Muscle layer of duodenum (tissue), 2 donors: ENCODE measurements around the gene TEDC1.

Experiments
- H3K27ac ChIP-seq: one replicate; pipeline ENCODE4 v1.7.0; 2013; ENCODE audit warnings: mild to moderate bottlenecking, low read length
- H3K27me3 ChIP-seq: one replicate; pipeline ENCODE4 v1.7.0; 2013; ENCODE audit warnings: low read depth, mild to moderate bottlenecking, control low read depth, low read length
- H3K36me3 ChIP-seq, 2 donors: one replicate each; pipeline ENCODE4 v1.7.0; 2013; ENCODE audit warnings: low read length in 2 of 2, control low read depth in 1 of 2, mild to moderate bottlenecking in 1 of 2; ENCODE audit not compliant: insufficient read depth in 2 of 2, control insufficient read depth in 1 of 2
- H3K4me1 ChIP-seq, 2 donors: one replicate each; pipeline ENCODE4 v1.7.0; 2013; ENCODE audit warnings: low read length in 2 of 2, mild to moderate bottlenecking in 2 of 2, control low read depth in 1 of 2, moderate library complexity in 1 of 2; ENCODE audit not compliant: insufficient read depth in 2 of 2, control insufficient read depth in 1 of 2
- H3K4me3 ChIP-seq, 2 donors: one replicate each; pipeline ENCODE4 v1.7.0; 2013; ENCODE audit warnings: low read length in 2 of 2, low read depth in 1 of 2, mild to moderate bottlenecking in 1 of 2
- H3K9me3 ChIP-seq, 2 donors: one replicate each; pipeline ENCODE4 v1.7.0; 2013; ENCODE audit warnings: low read length in 2 of 2, control low read depth in 1 of 2, mild to moderate bottlenecking in 1 of 2; ENCODE audit not compliant: control insufficient read depth in 1 of 2
- donor health status: healthy.

TEDC1 gene

GRCh38 chr14:105470350-105471296 is 20.4 kb upstream of the TEDC1 start:
- Histone ChIP-seq H3K36me3 (peaks cover 0 to 24% of the 10 kb centered on the region in 2 donors), H3K9me3 (no peaks in the 10 kb centered on the region), H3K4me1 (peaks cover 0 to 54% of the 10 kb centered on the region in 2 donors), H3K4me3 (no peak overlapping the region), H3K27ac (no peak overlapping the region), H3K27me3 (peaks cover 4% of the 10 kb centered on the region)

DNA sequence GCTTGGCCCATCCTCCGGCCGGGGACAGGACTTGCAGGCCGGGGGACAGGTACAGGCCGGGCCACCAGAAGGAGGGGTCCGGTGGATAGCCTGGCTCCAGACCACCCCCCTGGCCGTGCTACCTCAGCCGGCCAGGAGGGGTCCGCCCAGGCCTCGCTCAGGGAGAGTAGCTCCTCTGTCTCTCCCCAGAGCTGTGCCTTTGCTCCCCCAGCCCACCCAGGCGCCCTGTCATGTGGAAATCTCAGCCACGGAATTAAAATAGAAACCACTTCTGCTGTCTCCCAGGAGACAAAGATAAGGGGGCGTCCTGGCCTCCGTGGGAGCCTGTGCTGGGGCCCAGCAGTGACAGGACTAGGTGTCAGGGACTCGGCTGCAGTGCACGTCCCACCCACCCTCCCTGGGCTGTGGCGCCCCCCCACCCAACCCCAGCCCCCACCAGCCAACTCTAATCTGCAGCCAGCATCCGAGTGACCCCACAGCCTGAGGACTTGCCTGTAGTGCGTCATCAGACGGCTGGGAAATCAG is 19.7 kb upstream of the TEDC1 start:
- H3K4me3 ChIP-seq = no peak overlapping the region
- H3K36me3 ChIP-seq = peaks cover 0 to 18% of the 10 kb centered on the region in 2 donors
- peaks cover 12% of the 10 kb centered on the region for H3K27me3 ChIP-seq
- no peaks in the 10 kb centered on the region for H3K9me3 ChIP-seq
- no peak overlapping the region for H3K27ac ChIP-seq
- peaks cover 0 to 59% of the 10 kb centered on the region in 2 donors for H3K4me1 ChIP-seq

DNA sequence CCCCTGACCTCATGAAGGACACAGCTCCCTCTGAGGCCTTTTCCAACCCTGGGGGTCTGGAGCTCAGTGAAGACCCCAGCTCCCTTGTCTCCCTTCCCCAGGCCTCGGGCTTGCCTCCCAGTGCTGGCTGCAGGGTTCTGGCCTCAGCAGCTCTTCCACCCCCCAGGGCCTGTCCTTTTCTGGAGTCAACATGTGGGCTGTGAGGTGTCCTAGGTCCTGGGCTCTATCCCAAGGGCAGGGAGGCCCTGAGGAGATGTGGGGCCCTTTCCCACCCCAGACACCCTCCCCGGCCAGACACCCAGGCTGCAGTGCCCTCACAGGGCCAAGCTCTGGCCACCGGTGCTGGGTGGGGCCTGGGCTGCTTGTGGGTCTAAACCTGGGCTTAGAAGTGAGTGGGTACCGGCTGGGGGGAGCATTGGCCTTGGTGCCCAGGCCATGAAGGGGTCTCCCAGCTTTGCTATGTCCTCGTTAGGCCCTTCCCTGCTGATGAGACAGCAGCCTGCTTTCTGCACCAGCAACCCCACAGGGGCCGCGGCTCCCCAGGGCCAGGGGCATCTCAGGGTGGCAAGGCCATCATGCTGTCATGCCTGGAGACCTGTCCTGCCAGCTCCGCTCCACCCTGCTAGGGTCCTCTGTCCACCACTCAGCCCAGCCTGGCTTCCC is 19.1 kb upstream of the TEDC1 start:
- H3K27ac ChIP-seq = no peak overlapping the region
- H3K4me1 ChIP-seq = peaks cover 0 to 65% of the 10 kb centered on the region in 2 donors
- peaks cover 0 to 13% of the 10 kb centered on the region in 2 donors for H3K36me3 ChIP-seq
- no peak overlapping the region for H3K4me3 ChIP-seq
- no peaks in the 10 kb centered on the region for H3K9me3 ChIP-seq
- peaks cover 18% of the 10 kb centered on the region for H3K27me3 ChIP-seq

DNA sequence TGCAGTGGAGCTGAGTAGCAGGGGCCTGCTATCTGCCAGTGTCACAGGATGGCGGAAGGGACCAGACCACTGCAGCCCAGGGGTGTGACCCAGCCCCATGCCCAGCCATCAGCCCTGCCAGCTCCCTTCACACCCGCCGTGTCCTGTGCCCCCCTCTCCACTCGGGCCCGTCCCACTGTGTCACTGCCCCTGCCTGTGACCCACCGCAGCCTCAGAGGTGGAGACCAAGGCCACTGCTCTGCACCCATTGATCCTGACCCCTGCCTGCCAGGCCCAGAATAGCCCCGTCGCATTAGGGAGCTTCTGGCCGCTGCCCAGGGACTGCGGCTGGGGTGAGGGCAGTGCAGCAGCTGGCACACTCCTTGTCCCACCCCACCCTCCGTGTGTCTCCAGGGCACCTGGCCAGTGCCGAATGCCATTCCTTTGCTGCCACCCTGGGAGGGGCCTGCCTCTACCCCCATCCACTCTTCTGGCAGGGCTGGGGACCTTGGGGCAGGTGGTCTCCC is 18.5 kb upstream of the TEDC1 start:
- H3K4me1 ChIP-seq = peaks cover 0 to 71% of the 10 kb centered on the region in 2 donors
- no peak overlapping the region for H3K27ac ChIP-seq

DNA sequence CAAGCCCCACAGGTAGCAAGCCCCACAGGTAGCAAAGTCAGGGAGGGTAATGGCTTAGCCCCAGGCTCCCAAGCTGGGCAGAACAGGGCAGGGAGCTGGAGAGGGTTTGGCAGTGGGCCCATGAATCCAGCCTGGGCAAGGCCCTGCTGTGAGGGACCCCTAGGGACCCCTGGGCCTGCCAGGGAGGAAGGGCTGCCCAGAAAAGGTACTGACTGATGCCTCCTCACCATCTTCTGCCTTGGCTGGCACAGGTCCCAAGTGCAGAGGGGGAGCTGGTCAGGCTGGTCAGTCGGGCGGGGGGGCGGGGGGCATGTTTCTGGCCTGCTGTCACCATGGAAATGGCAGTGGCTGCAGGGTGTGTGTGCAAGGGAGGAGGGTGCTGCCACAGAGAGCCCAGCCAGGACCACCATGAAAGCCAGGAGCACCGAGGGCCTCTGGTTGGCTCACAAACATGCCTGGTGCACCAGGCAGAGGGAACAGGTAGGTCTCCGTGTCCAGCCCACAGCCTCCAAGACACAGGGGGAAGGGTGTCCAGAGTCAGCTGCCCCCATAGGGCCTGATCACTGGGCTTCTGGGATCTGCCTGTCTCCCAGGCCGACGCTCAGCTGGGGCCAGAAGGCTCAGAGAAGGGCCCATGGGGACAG is 17.9 kb upstream of the TEDC1 start:
- Histone ChIP-seq H3K27me3 (peaks cover 21% of the 10 kb centered on the region), H3K27ac (no peak overlapping the region), H3K9me3 (no peaks in the 10 kb centered on the region), H3K4me3 (peak overlapping the region; percentile 11 to 70), H3K36me3 (peaks cover 0 to 11% of the 10 kb centered on the region in 2 donors), H3K4me1 (peaks cover 0 to 69% of the 10 kb centered on the region in 2 donors)

More for the DNA sequence above, 18.5 kb upstream of the TEDC1 start:
- Histone ChIP-seq H3K36me3 (peaks cover 0 to 10% of the 10 kb centered on the region in 2 donors), H3K4me3 (no peak overlapping the region), H3K27me3 (peaks cover 21% of the 10 kb centered on the region), H3K9me3 (no peaks in the 10 kb centered on the region)

DNA sequence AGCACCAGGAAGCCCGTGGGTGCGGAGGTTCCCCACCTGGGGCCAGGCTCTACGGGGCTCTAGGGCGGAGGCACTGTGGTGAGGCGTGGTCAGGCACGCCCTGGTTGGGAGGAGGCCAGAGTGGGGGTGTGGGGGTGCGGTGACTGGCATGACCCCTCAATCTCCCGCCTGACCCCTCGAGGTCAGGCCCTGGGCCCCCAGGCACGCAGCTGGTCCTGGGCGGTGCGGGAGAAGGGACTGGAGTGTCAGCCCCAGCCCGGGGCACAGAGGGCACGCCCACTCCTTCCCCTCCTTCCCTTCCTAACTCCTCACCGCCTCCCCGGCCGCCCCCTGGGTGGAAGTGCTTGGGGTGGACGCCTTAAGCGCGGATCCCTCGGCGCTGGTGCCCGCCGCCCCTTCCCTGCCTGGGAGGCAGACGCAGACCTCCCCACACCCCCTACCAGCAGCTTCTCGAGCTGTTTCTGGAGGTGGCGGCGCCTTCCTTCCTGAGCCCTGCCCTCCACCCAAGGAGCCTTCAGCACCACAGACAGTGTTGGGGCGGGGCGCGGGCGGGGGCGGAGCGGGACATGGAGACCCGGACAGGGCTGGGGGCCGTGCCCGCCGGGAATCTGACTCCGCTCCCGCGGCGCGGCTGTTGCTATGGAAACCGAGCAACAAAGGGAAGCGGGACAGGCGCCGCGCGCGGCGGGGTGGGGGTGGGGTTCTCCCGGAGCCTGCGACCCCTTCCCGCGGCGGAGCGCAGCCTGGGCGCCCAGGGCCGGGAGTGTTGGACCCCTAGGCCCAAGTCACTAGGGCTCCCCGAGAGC is 17.2 kb upstream of the TEDC1 start:
- H3K36me3 ChIP-seq = peaks cover 0 to 14% of the 10 kb centered on the region in 2 donors
- H3K9me3 ChIP-seq = no peaks in the 10 kb centered on the region
- H3K27ac ChIP-seq = no peak overlapping the region
- H3K4me3 ChIP-seq = peak overlapping the region; percentile 11 to 70
- H3K4me1 ChIP-seq = peaks cover 0 to 61% of the 10 kb centered on the region in 2 donors
- H3K27me3 ChIP-seq = peaks cover 21% of the 10 kb centered on the region

- peak within 1 kb of the TSS; percentile 23 for H3K27ac ChIP-seq
- peaks cover 0 to 8% of the 10 kb centered on the region in 2 donors for H3K36me3 ChIP-seq
- peaks cover 0 to 59% of the 10 kb centered on the region in 2 donors for H3K4me1 ChIP-seq
- H3K27me3 ChIP-seq = peaks cover 22% of the 10 kb centered on the region
- peak within 1 kb of the TSS; percentile 48 to 88 for H3K4me3 ChIP-seq
- no peaks in the 10 kb centered on the region for H3K9me3 ChIP-seq
Measured at GRCh38 chr14:105474483-105475268, 16.4 kb upstream of the TEDC1 start, which contains the start of gene CRIP2. CRIP2 (plus strand) TSS chr14:105474821; CDS start chr14:105474863, 42 bp downstream.

DNA sequence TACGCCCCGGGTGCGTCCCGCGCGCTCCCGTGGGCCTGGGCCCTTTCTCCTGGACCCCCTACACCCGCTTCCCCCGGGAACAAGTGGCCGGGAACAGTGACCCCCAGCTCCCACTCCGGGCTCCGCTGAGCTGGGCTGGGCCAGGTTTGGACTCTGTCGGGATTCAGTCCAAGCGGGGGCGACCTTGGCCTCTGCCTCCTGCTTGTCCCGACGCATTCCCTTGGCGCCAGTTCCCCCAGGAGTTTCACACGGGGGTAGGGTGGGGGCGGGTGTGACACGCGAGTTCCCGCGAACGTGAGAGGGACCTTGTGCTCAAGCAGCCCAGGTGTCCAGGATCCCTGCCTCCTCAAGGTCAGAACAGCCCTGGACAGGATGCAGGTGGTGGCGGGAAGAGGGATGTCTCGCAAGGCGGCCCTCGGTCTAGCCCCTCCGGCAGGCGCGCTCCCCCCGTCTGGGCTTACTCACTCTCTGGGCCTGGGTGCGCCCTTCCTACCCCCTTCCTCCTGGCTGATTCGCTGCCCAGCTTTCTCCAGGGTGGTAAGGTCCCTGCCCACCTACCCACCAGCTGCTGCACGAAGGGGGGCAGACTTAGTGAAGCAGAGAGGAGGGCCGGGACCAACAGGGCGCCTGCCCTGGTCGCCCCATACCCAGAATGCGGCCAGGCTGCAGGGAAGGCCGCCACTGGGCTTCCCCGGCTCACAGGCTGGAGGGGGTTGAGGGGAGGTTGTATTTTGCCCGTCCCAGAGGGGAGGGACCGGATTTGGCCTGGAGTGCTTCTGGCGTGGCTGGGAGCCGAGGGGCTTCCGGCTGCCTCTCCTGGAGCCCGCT is 15.6 kb upstream of the TEDC1 start:
- peak overlapping the region; percentile 48 to 88 for H3K4me3 ChIP-seq
- peak overlapping the region; percentile 23 for H3K27ac ChIP-seq
- peaks cover 0 to 67% of the 10 kb centered on the region in 2 donors for H3K4me1 ChIP-seq
- H3K9me3 ChIP-seq = no peaks in the 10 kb centered on the region
- H3K36me3 ChIP-seq = peaks cover 0 to 4% of the 10 kb centered on the region in 2 donors
- H3K27me3 ChIP-seq = peaks cover 26% of the 10 kb centered on the region

DNA sequence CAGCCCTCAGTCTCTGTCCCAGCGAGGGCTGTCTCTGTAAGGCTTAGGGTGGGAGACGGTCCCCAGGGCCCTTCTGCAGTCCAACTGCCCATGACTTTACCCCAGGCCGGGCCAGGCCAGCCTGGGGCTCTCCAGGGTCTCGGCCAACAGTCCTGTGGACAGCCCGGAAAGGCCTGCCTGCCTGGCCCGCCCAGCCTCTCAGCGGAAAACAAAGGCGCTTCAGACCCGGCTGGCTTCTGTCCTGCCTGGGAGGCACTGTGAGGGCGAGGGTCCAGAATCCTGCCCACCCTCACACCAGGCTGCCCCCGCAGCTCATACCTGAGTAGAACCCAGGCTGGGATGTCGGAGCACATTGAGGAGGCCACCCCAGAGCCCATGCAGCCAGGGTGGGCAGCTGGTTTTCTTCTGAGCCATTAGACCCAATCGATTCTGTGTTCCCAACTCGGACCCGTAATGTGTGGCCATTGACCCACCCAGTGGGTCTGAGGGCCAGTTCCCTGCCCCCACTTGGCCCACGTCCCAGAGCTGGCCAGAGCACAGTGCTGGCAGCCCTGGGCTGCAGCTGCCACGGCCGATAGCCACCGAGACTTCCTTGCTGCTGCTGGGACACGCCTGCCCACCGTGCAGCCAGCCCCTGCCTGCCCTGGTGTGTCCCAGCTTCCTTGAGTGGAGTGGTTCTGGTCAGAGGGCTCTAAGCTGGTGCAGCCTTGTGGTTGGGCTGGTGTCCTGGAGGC is 14.8 kb upstream of the TEDC1 start:
- H3K36me3 ChIP-seq = peaks cover 0 to 7% of the 10 kb centered on the region in 2 donors
- peak overlapping the region; percentile 23 for H3K27ac ChIP-seq
- H3K4me1 ChIP-seq = peaks cover 0 to 67% of the 10 kb centered on the region in 2 donors
- H3K9me3 ChIP-seq = no peaks in the 10 kb centered on the region
- peak overlapping the region; percentile 48 to 88 for H3K4me3 ChIP-seq
- peaks cover 26% of the 10 kb centered on the region for H3K27me3 ChIP-seq
